ENCODE measurements around the gene CD83.

CD83 gene

DNA sequence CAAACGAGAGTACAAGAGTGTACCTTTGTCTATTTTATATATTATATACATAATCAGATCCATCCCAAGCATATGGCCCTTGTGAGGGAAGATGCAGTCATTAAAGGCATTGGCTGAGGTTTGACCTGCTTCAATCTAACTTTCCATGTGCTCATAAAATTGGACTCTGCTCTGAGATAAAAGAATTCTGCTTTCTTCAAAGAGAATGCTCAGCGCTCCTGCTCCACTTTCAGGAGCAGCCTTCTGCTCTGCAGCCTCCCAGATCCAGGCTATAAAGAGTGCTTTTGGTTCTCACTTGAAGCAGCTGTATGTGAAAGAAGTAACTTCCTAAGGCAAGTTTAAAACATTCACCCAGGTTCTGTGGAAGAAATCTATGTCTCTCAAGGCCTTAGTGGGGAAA lies 45.3 kb downstream of the CD83 start:
- Histone ChIP-seq H3K27me3 (no peaks in the 10 kb centered on the region), H3K9me3 (no peaks in the 10 kb centered on the region), H3K36me3 (no peaks in the 10 kb centered on the region), H3K27ac (no peak overlapping the region), H3K4me3 (ENCODE audit: low read depth in 1 of 2, low read length in 1 of 2) (no peak overlapping the region), H3K4me1 (ENCODE audit: control insufficient read depth in 1 of 2, insufficient read depth in 1 of 2, low read depth in 1 of 2, low read length in 1 of 2) (no peaks in the 10 kb centered on the region)
- TF ChIP-seq, protein P1, sequence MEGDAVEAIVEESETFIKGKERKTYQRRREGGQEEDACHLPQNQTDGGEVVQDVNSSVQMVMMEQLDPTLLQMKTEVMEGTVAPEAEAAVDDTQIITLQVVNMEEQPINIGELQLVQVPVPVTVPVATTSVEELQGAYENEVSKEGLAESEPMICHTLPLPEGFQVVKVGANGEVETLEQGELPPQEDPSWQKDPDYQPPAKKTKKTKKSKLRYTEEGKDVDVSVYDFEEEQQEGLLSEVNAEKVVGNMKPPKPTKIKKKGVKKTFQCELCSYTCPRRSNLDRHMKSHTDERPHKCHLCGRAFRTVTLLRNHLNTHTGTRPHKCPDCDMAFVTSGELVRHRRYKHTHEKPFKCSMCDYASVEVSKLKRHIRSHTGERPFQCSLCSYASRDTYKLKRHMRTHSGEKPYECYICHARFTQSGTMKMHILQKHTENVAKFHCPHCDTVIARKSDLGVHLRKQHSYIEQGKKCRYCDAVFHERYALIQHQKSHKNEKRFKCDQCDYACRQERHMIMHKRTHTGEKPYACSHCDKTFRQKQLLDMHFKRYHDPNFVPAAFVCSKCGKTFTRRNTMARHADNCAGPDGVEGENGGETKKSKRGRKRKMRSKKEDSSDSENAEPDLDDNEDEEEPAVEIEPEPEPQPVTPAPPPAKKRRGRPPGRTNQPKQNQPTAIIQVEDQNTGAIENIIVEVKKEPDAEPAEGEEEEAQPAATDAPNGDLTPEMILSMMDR (IDR thresholded peaks at IDR 0.05) = no peak

DNA sequence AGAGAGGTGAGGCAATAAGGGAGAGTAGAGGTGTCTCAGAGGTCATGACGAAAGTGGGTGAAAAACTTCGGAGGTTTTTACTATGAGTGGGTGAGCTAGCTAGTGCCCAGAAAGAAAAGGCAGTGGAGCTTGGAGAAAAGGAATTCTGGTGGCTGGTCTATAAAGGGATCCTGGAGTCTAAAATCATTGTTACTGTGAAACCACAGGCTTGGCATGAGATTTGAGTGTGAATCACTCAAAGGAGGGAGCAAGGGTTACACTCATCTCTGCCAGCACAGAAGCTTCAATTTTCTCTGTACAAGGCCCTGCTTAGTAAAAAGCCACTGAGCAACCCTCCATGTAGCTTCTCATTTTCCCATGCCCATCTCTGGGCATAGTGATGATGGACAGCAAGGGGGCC lies 47.5 kb downstream of the CD83 start:
- no peaks in the 10 kb centered on the region for H3K4me1 ChIP-seq (ENCODE audit: control insufficient read depth in 1 of 2, insufficient read depth in 1 of 2, low read depth in 1 of 2, low read length in 1 of 2)
- no peak overlapping the region for H3K27ac ChIP-seq
- TF ChIP-seq, protein P1 (IDR thresholded peaks at IDR 0.05) = no peak
- no peaks in the 10 kb centered on the region for H3K36me3 ChIP-seq
- H3K4me3 ChIP-seq (ENCODE audit: low read depth in 1 of 2, low read length in 1 of 2) = no peak overlapping the region
- H3K9me3 ChIP-seq = peaks cover 9% of the 10 kb centered on the region
- no peaks in the 10 kb centered on the region for H3K27me3 ChIP-seq

DNA sequence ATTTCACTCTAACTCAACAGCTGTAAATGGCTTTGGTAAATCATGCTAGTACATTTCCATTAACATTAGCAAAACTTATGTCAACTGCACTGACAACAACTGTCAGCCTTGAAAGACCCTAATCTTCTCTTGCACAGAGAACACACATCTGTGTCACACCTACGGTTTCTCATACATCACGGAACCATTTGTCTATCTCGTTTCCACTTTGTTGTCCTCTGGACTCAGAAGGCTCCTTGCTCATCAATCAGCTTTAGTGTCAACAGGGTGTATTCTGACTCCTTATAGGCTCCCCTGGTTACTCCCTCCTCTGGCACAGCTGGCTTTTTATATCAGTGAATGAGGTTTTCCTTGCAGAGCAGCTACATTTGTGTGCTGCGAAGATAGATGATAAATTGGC lies 49.3 kb downstream of the CD83 start:
- H3K4me3 ChIP-seq (ENCODE audit: low read depth in 1 of 2, low read length in 1 of 2) = no peak overlapping the region
- H3K27me3 ChIP-seq = no peaks in the 10 kb centered on the region

DNA sequence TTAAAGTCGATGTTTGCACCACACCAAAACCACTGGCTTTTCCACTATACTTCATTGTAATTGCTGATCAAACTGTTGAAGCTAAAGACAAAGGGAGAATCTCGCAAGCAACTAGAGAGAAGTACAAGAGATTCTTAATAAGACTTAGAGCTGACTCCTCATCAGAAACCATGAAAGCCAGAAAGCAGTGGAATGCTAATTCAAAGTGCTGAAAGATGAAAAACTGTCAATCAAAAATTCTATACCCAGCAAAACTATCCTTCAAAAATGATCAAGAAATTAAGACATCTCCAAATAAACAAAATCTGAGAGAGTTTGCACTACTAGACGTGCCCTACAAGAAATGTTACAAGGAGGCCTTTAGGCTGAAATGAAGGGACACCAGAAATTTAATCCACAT lies 52.6 kb downstream of the CD83 start:
- Histone ChIP-seq H3K9me3 (peaks cover 9% of the 10 kb centered on the region), H3K4me1 (ENCODE audit: control insufficient read depth in 1 of 2, insufficient read depth in 1 of 2, low read depth in 1 of 2, low read length in 1 of 2) (no peaks in the 10 kb centered on the region), H3K4me3 (ENCODE audit: low read depth in 1 of 2, low read length in 1 of 2) (no peak overlapping the region), H3K27ac (no peak overlapping the region), H3K27me3 (no peaks in the 10 kb centered on the region), H3K36me3 (no peaks in the 10 kb centered on the region)
- TF ChIP-seq, protein P1 (IDR thresholded peaks at IDR 0.05) = no peak

More for the DNA sequence above, 49.3 kb downstream of the CD83 start:
- Histone ChIP-seq H3K4me1 (ENCODE audit: control insufficient read depth in 1 of 2, insufficient read depth in 1 of 2, low read depth in 1 of 2, low read length in 1 of 2) (no peaks in the 10 kb centered on the region), H3K27ac (no peak overlapping the region), H3K36me3 (no peaks in the 10 kb centered on the region), H3K9me3 (peaks cover 9% of the 10 kb centered on the region)
- TF ChIP-seq, protein P1 (IDR thresholded peaks at IDR 0.05) = no peak

DNA sequence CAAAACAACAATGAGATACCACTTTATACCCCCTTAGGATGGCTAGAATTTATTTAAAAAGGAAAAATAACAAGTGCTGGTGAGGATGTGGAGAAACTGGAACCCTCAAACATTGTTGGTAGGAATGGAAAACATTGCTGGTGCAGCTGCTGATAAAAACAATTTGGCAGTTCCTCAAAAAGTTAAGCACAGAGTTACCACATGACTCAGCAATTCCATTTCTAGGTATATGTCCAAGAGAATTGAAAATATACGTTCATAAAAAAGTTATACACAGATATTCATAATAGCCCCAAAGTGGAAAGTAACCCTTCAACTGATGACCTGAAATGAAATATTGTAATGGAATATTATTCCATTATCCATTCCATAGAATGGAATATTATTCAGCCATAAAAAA lies 55.0 kb downstream of the CD83 start:
- no peaks in the 10 kb centered on the region for H3K36me3 ChIP-seq
- H3K4me3 ChIP-seq (ENCODE audit: low read depth in 1 of 2, low read length in 1 of 2) = no peak overlapping the region
- no peaks in the 10 kb centered on the region for H3K27me3 ChIP-seq
- no peaks in the 10 kb centered on the region for H3K4me1 ChIP-seq (ENCODE audit: control insufficient read depth in 1 of 2, insufficient read depth in 1 of 2, low read depth in 1 of 2, low read length in 1 of 2)
- H3K9me3 ChIP-seq = peaks cover 9% of the 10 kb centered on the region
- TF ChIP-seq, protein P1 (IDR thresholded peaks at IDR 0.05) = no peak
- H3K27ac ChIP-seq = no peak overlapping the region

DNA sequence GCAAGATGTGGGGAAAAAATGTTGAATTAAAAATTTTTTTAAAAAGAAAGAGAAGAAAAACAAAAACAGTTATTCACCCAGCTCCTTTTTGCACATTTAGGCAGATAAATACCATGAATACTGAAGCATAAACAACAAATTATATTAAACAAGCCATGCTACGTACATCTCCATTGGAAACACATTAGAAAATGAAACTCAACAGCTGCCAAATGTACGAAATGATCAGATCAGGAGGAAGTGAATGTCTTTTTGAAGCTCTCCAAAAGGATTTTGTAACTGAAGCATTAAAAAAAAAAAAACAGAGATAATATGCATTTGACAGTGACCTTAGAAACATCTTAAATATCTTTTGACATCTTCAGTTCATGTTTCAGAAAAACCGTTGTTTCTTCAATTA lies 56.7 kb downstream of the CD83 start:
- Histone ChIP-seq H3K36me3 (no peaks in the 10 kb centered on the region), H3K4me1 (ENCODE audit: control insufficient read depth in 1 of 2, insufficient read depth in 1 of 2, low read depth in 1 of 2, low read length in 1 of 2) (no peaks in the 10 kb centered on the region), H3K4me3 (ENCODE audit: low read depth in 1 of 2, low read length in 1 of 2) (no peak overlapping the region), H3K27me3 (no peaks in the 10 kb centered on the region), H3K9me3 (peaks cover 8% of the 10 kb centered on the region), H3K27ac (no peak overlapping the region)
- TF ChIP-seq, protein P1 (IDR thresholded peaks at IDR 0.05) = no peak

All from neutrophil (primary cell).